Measurements from ENCODE around the gene GMEB2.
"Not testable (repeated sequence)": the region's sequence is repeated elsewhere in the genome, so short reads cannot be mapped to it uniquely, and the experiment has no call there.

GMEB2 gene, protein sequence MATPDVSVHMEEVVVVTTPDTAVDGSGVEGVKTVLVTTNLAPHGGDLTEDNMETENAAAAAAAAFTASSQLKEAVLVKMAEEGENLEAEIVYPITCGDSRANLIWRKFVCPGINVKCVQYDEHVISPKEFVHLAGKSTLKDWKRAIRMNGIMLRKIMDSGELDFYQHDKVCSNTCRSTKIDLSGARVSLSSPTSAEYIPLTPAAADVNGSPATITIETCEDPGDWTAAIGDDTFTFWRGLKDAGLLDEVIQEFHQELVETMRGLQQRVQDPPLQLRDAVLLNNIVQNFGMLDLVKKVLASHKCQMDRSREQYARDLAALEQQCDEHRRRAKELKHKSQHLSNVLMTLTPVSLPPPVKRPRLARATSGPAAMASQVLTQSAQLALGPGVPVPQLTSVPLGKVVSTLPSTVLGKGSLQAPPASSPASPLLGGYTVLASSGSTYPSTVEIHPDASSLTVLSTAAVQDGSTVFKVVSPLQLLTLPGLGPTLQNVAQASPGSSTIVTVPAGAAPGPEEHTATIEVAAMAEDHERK

DNA sequence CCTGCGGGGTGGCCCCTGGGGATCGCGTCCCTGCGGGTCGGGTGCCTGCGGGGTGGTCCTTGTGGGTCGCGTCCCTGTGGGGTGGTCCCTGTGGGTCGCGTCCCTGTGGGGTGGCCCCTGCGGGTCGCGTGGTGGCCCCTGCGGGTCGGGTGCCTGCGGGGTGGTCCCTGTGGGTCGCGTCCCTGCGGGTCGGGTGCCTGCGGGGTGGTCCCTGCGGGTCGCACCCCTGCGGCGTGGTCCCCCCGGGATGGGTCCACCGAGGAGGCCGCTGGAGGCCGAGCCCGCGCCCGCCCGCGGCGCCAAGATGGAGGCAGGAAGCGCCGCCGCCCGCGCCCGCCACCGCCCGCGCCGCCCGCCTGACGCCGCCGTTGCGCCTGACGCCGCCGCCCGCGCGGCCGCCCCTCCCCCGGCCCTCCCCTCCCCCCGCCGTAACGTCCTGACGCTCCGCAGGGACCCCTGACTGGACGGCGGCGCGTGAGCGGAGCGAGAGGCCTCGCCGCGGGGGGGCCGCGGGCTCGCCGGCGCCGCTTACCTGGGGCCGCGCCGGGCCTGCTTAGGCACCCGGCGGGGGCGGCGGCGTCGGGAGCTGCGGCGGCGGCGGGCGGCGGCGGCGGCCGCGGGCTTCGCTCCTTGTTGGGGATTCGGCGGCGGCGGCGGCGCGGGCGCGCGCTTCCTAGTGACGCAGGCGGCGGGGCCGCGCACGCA is at the start of gene GMEB2:
Gene GMEB2 (minus strand): TSS at position 678 of the 705 bp plus-strand sequence. CDS start 7,704 bp downstream, outside the sequence.
- peak; percentile 55 for DNase-seq

DNA sequence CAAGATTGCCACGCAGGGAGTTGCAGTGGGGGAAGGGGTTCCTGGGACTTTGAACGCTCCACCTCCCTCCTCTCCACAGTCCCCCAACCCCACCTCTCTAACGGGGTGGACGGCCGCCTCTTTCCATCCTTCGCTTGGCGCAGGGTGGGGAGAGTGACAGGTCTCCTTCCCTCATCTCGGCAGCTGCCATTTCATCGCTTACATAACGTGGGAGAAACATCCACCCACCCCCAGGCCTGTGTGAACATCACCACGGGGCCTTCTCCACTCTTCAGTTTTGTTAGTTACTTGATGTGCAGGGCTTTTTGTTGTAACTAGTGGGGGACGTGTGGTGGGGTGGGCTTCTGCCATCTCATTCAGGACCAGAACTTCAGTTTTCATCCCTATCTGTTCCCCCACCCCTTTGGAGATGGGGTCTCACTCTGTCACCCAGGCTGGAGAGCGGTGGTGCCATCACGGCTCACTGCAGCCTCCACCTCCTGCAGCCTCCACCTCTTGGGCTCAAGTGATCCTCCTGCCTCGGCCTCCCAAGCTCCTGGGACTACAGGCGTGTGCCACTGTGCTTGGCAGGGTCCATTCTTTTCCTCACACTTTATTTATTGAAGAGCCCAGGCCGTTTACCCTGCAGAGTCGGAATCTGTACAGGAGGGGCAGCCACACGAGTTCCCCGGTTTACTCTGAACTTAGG is 48.9 kb upstream of the GMEB2 start:
- DNase-seq, result no peak

DNA sequence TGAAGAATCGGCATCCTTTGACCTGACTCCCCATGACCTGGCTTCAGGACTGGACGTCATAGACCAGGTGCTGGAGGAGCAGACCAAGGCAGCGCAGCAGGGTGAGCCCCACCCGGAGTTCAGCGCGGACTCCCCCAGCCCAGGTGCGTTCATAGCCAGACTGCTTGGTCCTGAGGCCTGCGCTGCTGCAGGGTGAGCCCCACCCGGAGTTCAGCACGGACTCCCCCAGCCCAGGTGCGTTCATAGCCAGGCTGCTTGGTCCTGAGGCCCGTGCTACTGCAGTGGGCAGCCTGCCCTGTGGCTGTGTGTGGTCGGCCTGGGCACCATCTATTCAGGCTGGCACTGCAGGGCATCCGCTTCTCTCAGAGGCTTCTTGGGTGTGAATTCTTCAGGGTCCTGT is 47.0 kb upstream of the GMEB2 start:
- no peak for DNase-seq

DNA sequence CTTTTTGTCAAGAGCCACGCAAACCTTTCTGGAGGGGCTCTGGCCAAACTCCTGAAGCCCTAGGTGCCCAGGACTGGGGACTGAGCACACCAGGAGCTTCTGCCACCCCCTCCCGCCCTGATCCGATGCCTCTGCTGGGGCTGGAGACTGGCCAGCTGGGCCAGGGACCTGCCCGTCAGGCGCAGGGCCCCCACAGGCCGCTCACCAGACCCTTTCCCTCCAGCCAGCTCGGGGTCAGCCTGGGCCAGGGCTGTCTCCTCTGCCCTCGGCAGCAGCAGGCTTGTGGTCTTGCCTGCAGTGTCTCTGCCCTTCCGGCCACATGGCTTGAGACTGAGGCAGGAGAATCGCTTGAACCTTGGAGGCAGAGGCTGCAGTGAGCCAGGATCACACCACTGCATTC is 45.8 kb upstream of the GMEB2 start:
- no peak for DNase-seq

DNA sequence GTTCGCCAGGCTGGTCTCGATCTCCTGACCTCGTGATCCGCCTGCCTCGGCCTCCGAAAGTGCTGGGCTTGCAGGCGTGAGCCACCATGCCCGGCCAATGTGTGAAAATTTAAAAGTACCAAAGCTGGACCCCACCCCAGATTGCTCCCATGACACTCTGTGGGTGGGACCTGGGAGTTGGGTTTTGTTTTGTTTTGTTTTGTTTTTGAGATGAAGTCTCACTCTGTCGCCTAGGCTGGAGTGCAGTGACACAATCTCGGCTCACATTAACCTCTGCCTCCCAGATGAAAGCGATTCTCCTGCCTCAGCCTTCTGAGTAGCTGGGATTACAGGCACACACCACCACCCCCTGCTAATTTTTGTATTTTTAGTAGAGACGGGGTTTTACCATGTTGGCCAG is 44.8 kb upstream of the GMEB2 start:
- not testable (repeated sequence) for DNase-seq

DNA sequence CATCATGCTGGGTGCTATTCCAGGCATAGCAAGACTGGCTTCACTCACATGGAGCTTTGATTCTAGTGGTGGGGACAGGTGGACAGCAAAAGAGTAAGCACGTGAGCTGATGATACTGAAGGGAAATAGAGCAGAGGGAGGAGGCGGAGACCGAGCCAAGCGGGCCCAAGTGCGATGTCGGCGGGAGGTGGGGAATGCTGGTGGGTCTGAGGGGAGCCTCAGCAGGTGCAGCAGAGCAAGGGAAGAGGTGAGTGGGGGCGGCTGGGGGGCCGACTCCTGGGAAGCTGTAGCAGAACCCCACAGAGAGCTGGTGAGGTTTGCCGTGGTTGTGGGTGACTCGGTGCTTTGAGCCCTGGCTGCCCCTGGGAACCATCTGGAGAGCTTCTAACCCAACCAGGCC is 41.5 kb upstream of the GMEB2 start:
- DNase-seq, result no peak

DNA sequence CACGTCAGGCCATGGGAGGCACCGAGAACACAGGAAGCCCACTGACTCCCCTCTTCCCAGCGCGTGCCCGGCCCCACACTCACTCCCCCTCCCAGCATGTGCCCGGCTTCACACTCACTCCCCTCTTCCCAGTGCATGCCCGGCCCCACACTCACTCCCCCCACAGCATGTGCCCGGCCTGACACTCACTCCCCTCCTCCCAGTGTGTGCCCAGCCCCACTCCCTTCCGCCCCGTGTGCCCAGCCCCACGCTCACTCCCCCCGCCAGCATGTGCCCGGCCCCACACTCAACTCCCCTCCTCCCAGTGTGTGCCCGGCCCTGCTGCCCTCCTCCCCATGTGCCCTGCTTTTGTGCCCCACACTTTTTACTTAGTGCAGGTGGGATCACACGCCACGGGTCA is 41.0 kb upstream of the GMEB2 start:
- no peak for DNase-seq

DNA sequence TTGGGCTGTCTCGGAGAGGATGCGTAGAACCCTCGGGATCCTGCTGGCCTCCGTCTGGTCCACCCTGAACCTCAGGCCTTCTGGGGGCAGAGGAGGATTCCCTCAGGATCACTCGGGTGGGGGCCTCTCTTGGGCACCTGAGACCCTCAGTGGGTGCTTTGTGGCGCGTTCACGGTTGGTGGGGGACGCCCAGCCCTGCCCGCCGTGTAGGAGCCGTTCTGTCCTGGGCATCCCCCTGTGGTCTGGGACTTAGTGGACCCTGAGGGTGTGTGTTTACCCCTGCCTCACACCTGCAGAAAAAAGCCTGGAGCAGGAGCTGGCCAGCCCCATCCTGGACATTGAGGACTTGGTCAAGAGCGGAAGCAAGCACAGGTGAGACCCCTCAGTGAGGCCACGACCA is 38.8 kb upstream of the GMEB2 start:
- no peak for DNase-seq

DNA sequence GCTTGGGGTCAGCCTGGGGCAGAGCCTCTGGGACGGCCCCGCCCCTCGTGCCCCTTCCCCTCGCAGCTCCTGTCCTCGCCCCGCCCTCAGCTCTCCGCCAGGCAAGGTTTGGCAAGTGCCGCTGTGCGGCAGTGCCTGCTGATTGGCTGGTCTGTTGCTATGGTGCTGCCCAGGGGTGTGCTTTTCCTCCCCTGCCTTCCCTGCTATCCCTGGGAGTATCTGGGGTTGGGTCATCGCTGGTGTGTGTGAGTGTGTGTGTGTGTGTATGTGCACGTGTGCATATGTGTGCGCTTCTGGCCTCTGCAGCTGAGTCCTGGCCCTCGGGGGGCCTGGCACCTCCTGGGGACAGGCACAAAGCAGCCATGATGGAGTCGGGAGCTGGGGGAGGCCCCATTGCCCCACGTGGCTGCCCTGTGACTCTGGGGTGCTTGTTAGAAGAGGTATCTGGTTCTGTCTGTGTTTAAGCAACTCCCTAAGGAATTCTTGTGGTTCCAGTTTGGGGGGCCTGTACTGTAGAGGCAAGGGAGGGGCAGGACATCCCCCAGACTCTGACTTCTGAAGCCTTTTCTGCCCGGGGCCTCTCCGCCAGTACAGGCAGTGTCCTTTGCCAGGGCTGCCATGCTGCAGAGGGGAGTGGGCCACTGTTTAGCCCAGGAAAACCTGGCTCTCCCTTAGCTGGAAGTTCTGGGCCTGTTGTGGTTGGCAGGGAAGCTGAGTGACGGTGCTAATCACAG is 38.1 kb upstream of the GMEB2 start:
- peak; percentile 74 for DNase-seq

DNA sequence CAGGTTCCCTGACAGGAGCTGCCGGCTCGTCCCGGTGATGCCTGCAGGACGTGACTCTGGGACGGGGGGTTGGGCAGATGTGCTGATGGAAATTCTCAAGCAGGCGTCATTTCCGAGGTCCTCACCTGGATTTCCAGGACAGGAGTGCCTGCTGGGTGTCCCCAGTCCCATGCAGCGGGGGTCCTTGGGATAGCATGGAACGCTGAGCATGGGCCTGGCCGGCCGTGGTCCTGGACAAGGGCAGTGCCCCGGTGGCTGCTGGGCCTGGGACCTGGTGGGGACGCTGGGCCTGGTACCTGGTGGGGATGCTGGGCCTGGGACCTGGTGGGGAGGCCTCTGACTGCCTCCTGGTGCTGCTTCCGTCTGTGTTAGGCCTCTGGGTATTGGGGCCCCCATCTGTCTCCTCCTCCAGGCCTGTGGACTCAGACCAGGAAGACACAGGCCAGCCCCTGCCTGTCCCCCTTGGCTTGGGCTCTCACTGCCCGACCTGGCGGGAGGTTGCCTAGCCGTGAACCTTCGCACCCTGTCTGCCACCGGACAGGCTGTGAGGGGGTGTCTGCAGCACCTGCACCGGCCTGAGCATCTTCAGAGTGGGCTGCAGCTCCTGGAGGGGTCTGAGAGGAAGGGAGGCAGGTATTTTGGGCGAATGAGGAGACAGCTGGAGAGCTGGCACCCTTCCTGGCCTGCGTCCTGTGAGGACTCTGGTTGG is 37.4 kb upstream of the GMEB2 start:
- no peak for DNase-seq

DNA sequence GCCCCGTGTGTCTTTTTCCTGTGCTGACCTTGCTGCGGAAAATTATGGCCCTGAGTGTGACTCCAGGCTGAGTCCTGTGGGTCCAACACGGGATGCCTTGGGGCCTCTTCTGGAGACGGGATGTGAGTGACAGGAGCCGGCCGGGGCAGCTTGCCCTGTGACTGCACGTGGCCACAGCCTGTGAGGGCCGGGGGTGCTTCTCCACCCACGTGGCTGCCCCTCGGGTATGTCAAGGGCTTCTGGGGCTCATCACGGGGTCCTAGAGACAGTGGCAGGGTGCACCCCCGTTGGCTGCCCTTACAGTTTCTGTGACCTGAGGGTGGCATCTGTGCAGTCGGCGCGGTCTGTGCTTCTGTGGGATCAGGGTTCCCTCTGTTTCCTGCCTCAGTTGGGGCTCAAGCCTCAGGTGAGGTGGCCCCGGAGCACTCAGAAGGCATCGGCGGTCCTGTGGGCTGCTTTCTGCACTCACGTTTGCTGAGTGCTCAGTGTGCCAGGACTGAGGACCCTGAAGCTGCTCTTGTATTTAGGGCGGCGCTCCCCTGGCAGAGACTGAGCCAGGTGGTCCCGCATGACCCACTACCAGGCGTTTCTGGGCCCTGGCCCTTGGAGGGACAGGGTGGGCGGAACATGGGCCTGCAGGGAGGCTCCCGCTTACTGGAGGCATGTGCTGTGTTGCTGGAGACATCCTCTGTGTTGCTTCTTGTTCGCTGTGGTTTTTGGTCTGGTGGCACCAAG is 36.6 kb upstream of the GMEB2 start:
- no peak for DNase-seq

DNA sequence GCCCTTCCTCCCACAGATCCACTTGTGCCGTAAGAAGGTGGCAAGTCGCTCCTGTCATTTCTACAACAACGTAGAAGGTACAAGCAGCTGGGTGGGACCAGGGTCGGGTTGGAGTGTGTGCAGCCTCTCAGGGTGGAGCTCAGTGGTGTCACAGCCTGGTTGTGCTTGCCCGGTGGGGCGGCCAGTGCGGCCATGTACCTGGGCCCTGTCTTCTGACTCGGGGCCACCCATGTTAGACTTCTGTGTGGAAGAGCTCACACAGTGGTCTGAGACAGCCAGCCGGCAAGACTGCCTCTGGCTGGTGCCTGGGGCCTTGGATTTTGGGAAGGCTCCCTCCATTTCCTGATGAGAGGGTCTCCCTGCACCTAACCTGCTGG is 35.9 kb upstream of the GMEB2 start:
- no peak for DNase-seq

DNA sequence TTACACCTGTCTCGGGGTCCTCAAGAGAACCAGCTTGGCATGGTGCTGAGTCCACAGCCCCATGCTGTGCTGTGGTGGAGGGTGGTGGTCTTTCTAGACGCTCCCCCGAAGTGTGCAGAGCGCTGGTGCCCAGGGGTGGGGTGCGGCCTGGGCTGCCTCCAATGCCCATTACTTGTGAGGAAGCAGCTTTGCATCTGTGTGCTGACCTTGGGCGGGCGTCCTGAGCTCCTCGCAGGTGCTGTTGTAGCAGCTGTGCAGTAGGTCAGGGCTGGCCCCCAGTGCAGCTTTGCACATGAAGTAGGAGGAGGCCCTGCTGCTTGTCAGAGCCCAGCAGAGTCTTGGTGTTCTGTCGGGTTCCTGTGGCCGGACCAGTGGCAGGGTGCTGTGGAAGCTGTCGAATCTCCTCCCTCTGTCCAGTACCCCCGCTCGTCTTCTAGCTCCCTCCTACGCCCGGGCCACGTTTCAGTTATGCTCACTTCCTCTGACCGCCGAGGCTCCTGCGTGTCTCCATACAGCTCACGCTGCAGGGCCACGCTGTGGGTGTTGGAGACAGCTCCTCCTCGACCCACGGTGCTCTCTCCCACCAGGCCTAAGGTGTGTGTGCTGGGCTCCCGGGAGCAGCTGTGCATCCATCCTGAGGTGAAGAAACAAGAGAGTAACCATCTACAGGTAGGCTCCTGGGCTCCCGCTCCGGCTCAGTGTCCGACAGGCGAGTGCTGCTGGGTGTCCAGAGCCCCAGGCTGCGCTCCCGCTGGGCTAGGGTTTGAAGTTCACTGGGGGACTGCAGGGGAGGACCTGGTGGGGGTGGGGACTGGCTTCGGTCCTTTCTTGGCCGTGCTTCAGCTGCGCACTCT is 35.3 kb upstream of the GMEB2 start:
- no peak for DNase-seq

DNA sequence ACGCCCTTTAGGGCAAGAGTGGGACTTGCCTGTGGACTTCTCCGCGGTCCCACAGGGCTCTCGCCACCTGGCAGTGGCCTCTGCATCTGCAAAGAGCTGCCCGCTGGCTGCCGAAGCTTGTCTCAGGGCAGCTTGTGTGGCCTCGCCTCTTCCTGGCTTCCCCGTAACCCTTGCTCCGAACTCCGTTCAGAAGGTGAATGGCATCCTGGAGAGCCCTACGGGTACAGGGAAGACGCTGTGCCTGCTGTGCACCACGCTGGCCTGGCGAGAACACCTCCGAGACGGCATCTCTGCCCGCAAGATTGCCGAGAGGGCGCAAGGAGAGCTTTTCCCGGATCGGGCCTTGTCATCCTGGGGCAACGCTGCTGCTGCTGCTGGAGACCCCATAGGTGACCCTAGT is 34.2 kb upstream of the GMEB2 start:
- DNase-seq, result no peak

DNA sequence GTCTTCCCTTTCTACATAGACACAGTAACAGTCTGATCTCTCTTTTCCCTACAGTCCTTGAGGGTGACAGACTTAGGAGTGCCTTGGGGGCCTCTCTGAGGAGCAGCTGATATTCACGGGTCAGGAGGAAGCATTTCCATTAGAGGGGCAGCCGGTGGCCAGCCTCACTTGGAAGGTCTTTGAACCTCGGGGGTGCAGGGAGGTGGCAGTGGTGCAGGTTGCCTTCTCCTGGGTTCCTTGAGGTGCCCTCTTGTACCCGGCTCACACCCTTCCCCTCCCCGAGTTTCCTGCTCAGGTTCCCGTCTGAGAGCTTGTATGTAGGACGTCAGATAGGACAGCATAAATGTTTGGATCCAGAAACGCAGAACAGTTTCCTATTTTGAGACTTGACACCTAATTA is 33.7 kb upstream of the GMEB2 start:
- DNase-seq, result no peak

DNA sequence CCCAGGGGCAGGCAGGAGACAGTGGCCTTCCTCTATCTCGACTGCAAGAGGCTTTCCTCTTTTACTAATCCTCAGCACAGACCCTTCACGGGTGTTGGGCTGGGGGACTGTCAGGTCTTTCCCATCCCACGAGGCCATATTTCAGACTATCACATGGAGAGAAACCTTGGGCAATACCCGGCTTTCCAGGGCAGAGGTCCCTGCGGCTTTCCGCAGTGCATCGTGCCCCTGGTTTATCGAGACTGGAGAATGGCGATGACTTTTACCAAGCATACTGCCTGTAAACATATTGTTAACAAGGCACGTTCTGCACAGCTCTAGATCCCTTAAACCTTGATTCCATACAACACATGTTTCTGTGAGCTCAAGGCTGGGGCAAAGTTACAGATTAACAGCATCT is 33.3 kb upstream of the GMEB2 start:
- not testable (repeated sequence) for DNase-seq

DNA sequence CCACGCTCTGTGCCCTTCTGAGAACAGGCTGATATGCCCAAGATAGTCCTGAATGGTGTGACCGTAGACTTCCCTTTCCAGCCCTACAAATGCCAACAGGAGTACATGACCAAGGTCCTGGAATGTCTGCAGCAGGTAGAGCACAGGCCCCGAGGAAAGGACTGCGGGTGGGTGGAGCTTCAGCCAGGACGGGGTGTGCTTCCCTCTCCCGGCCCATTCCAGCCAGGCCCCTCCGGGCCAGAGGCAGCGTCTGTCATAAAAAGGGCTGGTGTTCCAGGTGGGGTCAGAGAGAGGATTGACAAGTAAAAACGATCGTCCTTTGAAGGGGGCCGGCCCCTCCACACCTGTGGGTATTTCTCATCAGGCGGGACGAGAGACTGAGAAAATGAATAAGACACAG is 32.5 kb upstream of the GMEB2 start:
- DNase-seq, result no peak

DNA sequence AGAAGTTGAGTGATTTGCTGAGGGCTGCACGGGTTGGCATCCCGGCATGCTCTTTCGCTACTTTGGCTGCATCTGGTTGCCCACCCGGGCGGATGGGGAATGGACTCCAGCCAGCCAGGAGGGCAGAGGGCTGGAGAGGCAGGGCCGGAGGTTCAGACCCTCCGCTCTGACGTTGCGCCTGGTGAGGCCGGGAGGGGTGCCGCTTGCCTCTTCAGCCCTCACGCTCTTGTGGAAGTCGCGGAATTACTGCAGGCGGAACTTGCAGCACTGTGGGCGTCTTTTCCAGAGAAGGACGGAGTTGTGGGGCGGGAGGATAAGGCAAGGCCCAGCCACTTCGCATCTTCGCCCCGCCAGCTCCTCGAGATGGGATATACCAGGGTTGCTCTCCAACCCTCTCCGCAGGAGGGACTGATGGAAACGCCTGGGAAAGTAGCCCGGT is 31.9 kb upstream of the GMEB2 start:
- DNase-seq, result no peak

DNA sequence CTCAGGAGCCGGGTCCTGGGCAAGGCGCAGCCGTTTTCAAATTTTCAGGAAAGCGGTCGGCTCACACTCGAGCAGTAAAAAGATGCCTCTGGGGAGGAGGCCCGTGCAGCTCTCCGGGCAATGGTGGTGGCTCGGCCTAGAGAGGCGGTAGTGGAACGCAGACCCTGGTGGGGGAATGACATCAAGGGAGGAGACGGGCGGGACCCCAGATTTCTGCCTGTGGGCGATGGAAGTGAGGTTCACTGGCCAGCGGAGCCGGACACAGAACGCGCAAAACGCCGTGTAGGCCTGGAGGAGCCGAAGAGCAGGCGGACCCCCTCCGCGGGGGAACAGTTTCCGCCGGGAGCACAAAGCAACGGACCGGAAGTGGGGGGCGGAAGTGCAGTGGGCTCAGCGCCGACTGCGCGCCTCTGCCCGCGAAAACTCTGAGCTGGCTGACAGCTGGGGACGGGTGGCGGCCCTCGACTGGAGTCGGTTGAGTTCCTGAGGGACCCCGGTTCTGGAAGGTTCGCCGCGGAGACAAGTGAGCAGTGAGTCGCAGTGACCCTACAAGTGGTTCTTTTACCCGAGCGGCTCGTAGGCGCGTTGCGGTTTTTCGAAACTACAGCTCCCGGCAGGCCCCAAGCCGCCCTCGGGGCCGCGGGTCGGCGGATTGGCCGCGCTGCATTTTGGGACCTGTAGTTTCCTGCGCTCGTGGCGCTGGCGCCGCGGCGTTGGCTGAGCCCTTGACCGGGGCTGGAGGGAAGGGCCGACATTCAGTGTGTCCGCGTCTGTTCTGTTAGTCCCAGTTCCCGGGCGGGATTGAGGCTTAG is 31.2 kb upstream of the GMEB2 start, which contains the start of gene RTEL1:
Gene RTEL1 (plus strand): TSS at position 376 of the 812 bp plus-strand sequence. CDS start 1,091 bp downstream, outside the sequence.
- peak; percentile 99 for DNase-seq

All from retina (tissue), 1 donor.